ENCODE results near the gene ZYX. TPM values are rescaled to one million over a fixed set of nuclear protein-coding genes. Genes with fewer than 3 reads are reported as not detected.
"Not testable (repeated sequence)": the region's sequence is repeated elsewhere in the genome, so short reads cannot be mapped to it uniquely, and the experiment has no call there.

ZYX gene
- total RNA-seq, 1 experiment from 2014 or later = 237 TPM

- no peak overlapping the region for H3K23ac ChIP-seq (ENCODE audit: insufficient read length, low read depth, low read length)
- Mint-ChIP-seq H3K27ac (no peak overlapping the region), H3K4me3 (no peak overlapping the region), H3K27me3 (ENCODE audit: low read depth) (no peaks in the 10 kb centered on the region; the same call in 1 of the 2 replicates), H3K9me3 (peaks cover 5 to 34% of the 10 kb centered on the region in 2 experiments; a peak in 4 of 5 replicates), H3K4me1 (peaks cover 23 to 26% of the 10 kb centered on the region in 2 experiments), H3K36me3 (ENCODE audit: insufficient read depth in 1 of 3, low read depth in 3 of 3) (peaks cover 17 to 30% (median 27%) of the 10 kb centered on the region in 3 experiments)
- H2AK5ac ChIP-seq (ENCODE audit: insufficient read length, low read length) = no peak overlapping the region
- WGBS (ENCODE audit: extremely low coverage, insufficient read length, low lambda C conversion rate) = no CpG with 5 or more reads among the region's 4 CpGs
- H3K79me2 ChIP-seq (ENCODE audit: insufficient read depth, low read length) = no peaks in the 10 kb centered on the region
- H2BK15ac ChIP-seq (ENCODE audit: low read depth, low read length) = no peak overlapping the region
- no peak for DNase-seq
- no peak overlapping the region for H3T11ph ChIP-seq (ENCODE audit: low read length)
- no peak overlapping the region for H3K4ac ChIP-seq (ENCODE audit: low read depth, low read length)
- no peak overlapping the region for H2BK120ac ChIP-seq (ENCODE audit: low read depth, low read length, poor library complexity, severe bottlenecking)
- no peak overlapping the region for H4K8ac ChIP-seq (replicated peaks; ENCODE audit: insufficient read length, low read depth, low read length)
- H3K9me3 ChIP-seq (ENCODE audit: control insufficient read depth, low read depth, low read length) = no peaks in the 10 kb centered on the region
- no peak overlapping the region for H3K56ac ChIP-seq (ENCODE audit: insufficient read length, low read depth, low read length)
- H3K27ac ChIP-seq (ENCODE audit: insufficient read length, low read depth, low read length) = no peak overlapping the region
- H4K5ac ChIP-seq (ENCODE audit: insufficient read length, low read depth, low read length) = no peak overlapping the region
- no peak overlapping the region for H2AFZ ChIP-seq (ENCODE audit: low read length)
- no peak overlapping the region for H2BK20ac ChIP-seq (ENCODE audit: low read depth, low read length, poor library complexity, severe bottlenecking)
- no peak overlapping the region for H3K4me2 ChIP-seq (ENCODE audit: insufficient read depth, insufficient read length, low read length)
- no peaks in the 10 kb centered on the region for H4K20me1 ChIP-seq (ENCODE audit: control insufficient read depth, insufficient read depth, insufficient read length)
- H2BK12ac ChIP-seq (ENCODE audit: insufficient read length, low read depth, low read length) = no peak overlapping the region
- TF ChIP-seq CTCF (conservative IDR thresholded peaks at IDR 0.05) = no peak
- no peak overlapping the region for H3K18ac ChIP-seq (ENCODE audit: insufficient read length, low read depth, low read length)
- H3K23me2 ChIP-seq (ENCODE audit: insufficient read length, low read depth, low read length, poor library complexity, severe bottlenecking) = no peaks in the 10 kb centered on the region
- H3K27me3 ChIP-seq (ENCODE audit: insufficient read depth, low read length) = no peaks in the 10 kb centered on the region
- H3K9ac ChIP-seq (ENCODE audit: extremely low read depth, insufficient read length, low read length) = no peak overlapping the region
- no peaks in the 10 kb centered on the region for H3K79me1 ChIP-seq (ENCODE audit: insufficient read depth, low read depth, low read length, poor library complexity, severe bottlenecking)
- no peak overlapping the region for H2BK5ac ChIP-seq (ENCODE audit: insufficient read length, low read length)
- H4K91ac ChIP-seq (ENCODE audit: insufficient read length, low read depth, low read length) = no peak overlapping the region
- peaks cover 3% of the 10 kb centered on the region for H3K4me1 ChIP-seq (ENCODE audit: insufficient read depth, low read length)
- no peak overlapping the region for H3K14ac ChIP-seq (ENCODE audit: insufficient read depth, low read length)
Observed at GRCh38 chr7:143419880-143420279, 38.7 kb downstream of the ZYX start.

- H3K27ac Mint-ChIP-seq; H3K27me3 ChIP-seq (ENCODE audit: insufficient read depth, low read length); H4K20me1 ChIP-seq (ENCODE audit: control insufficient read depth, insufficient read depth, insufficient read length); H3K27me3 Mint-ChIP-seq (ENCODE audit: low read depth); DNase-seq; H3K79me2 ChIP-seq (ENCODE audit: insufficient read depth, low read length); H3K79me1 ChIP-seq (ENCODE audit: insufficient read depth, low read depth, low read length, poor library complexity, severe bottlenecking); H2BK120ac ChIP-seq (ENCODE audit: low read depth, low read length, poor library complexity, severe bottlenecking); H3K4ac ChIP-seq (ENCODE audit: low read depth, low read length); H2BK20ac ChIP-seq (ENCODE audit: low read depth, low read length, poor library complexity, severe bottlenecking); H4K91ac ChIP-seq (ENCODE audit: insufficient read length, low read depth, low read length); H2BK5ac ChIP-seq (ENCODE audit: insufficient read length, low read length); H4K5ac ChIP-seq (ENCODE audit: insufficient read length, low read depth, low read length); H3K18ac ChIP-seq (ENCODE audit: insufficient read length, low read depth, low read length); H2AK5ac ChIP-seq (ENCODE audit: insufficient read length, low read length); H3K9me3 ChIP-seq (ENCODE audit: control insufficient read depth, low read depth, low read length); H3T11ph ChIP-seq (ENCODE audit: low read length); H2BK12ac ChIP-seq (ENCODE audit: insufficient read length, low read depth, low read length); H3K9ac ChIP-seq (ENCODE audit: extremely low read depth, insufficient read length, low read length); H2BK15ac ChIP-seq (ENCODE audit: low read depth, low read length); H3K14ac ChIP-seq (ENCODE audit: insufficient read depth, low read length); H2AFZ ChIP-seq (ENCODE audit: low read length); H3K23me2 ChIP-seq (ENCODE audit: insufficient read length, low read depth, low read length, poor library complexity, severe bottlenecking); H3K4me3 Mint-ChIP-seq; H4K8ac ChIP-seq (replicated peaks; ENCODE audit: insufficient read length, low read depth, low read length); H3K56ac ChIP-seq (ENCODE audit: insufficient read length, low read depth, low read length); H3K27ac ChIP-seq (ENCODE audit: insufficient read length, low read depth, low read length); H3K4me1 ChIP-seq (ENCODE audit: insufficient read depth, low read length); H3K4me2 ChIP-seq (ENCODE audit: insufficient read depth, insufficient read length, low read length); H3K23ac ChIP-seq (ENCODE audit: insufficient read length, low read depth, low read length): not testable (repeated sequence)
- peaks cover 22% of the 10 kb centered on the region in 2 experiments for H3K4me1 Mint-ChIP-seq
- peaks cover 5 to 34% of the 10 kb centered on the region in 2 experiments; a peak in 4 of 5 replicates for H3K9me3 Mint-ChIP-seq
- peaks cover 17 to 30% (median 27%) of the 10 kb centered on the region in 3 experiments for H3K36me3 Mint-ChIP-seq (ENCODE audit: insufficient read depth in 1 of 3, low read depth in 3 of 3)
- no CpG with 5 or more reads among the region's 3 CpGs for WGBS (ENCODE audit: extremely low coverage, insufficient read length, low lambda C conversion rate)
Observed at GRCh38 chr7:143420624-143421023, 39.5 kb downstream of the ZYX start.
